ENCODE data around the gene PRKG1. TPM values are rescaled to one million over a fixed set of nuclear protein-coding genes. Genes with fewer than 3 reads are reported as not detected.
A peak's percentile ranks its signal among the peaks of the same experiment; 100 is the strongest.

The PRKG1 gene
- total RNA-seq, 1 donor from 2014 or later, result 0.17 TPM

DNA sequence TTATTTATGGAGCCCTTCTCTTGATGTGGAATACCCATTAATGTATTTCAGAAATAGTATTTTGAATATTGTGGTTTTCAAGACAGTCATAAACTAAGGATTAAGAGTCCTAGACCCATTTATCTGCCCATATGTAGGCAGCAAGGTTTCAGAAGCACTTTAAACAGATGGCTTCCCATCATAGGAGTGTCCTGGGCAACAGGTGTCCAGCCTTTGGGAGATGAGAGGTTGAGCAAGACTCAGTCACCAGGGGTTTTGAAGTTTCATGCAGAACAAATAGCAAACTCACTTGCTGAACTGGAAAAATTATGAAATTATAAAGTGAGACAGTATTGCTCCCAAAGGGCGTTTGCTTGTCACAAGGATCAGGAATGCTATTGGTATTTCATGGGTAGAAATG is 818.0 kb downstream of the PRKG1 start:
- H3K4me3 ChIP-seq (ENCODE audit: low read depth, low read length), result no peak overlapping the region
- no peak for DNase-seq (ENCODE audit: low read depth)
- TF ChIP-seq, protein P1, sequence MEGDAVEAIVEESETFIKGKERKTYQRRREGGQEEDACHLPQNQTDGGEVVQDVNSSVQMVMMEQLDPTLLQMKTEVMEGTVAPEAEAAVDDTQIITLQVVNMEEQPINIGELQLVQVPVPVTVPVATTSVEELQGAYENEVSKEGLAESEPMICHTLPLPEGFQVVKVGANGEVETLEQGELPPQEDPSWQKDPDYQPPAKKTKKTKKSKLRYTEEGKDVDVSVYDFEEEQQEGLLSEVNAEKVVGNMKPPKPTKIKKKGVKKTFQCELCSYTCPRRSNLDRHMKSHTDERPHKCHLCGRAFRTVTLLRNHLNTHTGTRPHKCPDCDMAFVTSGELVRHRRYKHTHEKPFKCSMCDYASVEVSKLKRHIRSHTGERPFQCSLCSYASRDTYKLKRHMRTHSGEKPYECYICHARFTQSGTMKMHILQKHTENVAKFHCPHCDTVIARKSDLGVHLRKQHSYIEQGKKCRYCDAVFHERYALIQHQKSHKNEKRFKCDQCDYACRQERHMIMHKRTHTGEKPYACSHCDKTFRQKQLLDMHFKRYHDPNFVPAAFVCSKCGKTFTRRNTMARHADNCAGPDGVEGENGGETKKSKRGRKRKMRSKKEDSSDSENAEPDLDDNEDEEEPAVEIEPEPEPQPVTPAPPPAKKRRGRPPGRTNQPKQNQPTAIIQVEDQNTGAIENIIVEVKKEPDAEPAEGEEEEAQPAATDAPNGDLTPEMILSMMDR (conservative IDR thresholded peaks at IDR 0.05; ENCODE audit: low read depth, low read length), result no peak

DNA sequence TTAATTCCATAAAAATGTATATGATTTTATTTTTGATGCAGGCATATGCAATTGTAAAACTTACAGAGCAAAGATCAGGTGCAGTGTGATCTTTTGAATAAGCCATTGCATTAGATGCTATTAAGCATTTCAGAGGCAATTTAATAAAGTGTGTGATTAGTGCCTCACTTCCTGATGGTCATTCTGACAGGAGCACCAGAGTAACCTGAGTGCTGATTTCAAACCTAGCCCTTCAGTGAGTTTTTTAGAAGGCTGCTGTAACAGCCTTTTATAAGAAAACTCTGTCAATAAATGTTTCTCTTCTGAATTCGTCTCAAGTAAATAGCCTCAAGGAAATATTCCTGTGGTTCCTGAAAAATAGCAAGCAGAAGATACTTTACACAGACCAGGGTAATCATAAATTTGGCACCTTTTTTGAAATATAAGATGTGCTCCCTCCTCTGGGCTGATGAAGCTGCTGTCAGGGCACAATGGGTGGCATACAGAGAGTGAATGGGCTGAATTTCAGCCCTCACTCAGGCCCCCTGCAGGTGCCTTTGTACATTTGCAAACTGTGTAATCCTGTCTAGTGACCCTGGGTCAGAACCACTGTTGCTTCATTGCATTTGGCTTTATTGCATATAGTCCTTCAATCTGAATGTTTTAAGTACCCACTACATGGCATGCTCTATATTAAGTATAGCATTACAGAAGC is 818.8 kb downstream of the PRKG1 start:
- DNase-seq (ENCODE audit: low read depth), result no peak
- no peak overlapping the region for H3K4me3 ChIP-seq (ENCODE audit: low read depth, low read length)
- TF ChIP-seq, protein P1 (conservative IDR thresholded peaks at IDR 0.05; ENCODE audit: low read depth, low read length), result peak; percentile 41

DNA sequence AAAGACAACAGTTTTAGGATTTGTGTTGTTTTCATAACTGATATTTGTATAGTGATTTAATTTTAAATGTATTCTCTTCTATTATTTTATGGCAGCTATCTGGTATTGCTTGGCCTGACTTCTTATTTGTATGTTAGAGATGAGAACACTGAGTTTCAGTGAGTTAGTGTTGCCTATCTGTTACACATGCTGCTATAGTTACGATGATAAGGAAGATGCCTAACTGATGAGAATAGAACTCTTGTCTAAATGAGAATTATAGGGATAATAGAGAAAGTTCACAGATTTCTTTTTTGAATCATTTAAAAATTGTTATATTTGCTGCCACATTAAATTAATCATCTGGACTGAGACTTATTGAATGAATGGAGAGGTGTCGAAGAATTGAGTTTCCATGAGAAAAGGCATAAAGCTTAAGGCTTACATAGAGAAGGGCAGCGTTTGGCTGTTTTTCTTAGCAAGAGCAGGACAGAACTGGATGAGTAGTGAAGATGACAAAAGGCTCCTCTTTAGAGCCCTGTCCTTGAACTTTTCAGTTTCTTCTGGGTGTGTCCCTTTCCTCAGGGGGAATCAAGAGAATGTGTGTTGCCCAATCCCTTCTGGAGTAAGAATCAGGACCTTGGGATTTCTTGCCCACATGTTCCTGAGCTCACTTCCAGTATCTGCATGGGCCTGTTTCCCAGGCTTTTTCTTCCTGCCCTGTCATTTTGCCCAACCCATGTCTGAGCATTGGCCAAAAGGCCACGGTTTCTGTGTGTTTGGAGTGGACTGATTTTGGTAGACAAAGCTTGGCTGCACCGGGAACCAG is 820.7 kb downstream of the PRKG1 start:
- no peak overlapping the region for H3K4me3 ChIP-seq (ENCODE audit: low read depth, low read length)
- TF ChIP-seq, protein P1 (conservative IDR thresholded peaks at IDR 0.05; ENCODE audit: low read depth, low read length), result no peak
- no peak for DNase-seq (ENCODE audit: low read depth)

DNA sequence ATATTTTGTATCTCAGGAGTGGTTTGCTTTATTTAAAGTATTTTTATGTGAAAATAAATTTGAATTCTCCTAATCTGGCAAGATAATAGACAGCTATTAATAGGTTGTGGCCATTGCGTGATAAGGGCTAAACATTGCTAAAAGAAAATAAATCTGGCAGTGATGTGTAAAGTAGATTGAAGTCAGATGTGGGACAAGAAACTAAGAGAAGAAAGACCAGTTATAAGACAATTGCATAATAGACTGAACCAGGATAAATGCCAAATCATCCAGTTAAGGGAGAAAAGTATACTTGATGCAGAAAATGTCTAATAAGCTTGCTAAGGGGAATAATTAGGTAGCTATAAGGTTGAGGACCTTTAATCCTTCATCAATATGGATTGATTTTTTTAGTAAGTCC is 822.6 kb downstream of the PRKG1 start:
- TF ChIP-seq, protein P1 (conservative IDR thresholded peaks at IDR 0.05; ENCODE audit: low read depth, low read length), result no peak
- DNase-seq (ENCODE audit: low read depth), result no peak
- no peak overlapping the region for H3K4me3 ChIP-seq (ENCODE audit: low read depth, low read length)

DNA sequence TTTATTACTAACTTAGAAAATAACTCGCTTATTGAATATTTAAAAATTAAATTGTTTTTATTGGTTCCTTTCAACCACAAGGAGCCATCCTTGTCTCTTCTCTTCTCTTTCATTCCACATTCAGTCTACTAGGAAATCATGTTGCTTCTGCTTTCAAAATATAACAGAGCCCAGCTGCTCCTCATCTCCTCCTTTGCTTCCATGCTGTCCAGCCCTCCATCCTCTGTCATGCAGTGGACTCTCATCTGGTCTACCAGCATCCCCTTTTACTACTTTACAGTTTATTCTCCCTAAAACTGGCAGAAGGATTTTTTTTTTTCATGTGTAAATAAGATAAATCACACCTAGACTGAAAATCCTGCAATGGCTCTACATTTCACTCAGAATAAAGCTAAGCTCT is 823.3 kb downstream of the PRKG1 start:
- no peak overlapping the region for H3K4me3 ChIP-seq (ENCODE audit: low read depth, low read length)
- TF ChIP-seq, protein P1 (conservative IDR thresholded peaks at IDR 0.05; ENCODE audit: low read depth, low read length), result no peak
- DNase-seq (ENCODE audit: low read depth), result no peak

DNA sequence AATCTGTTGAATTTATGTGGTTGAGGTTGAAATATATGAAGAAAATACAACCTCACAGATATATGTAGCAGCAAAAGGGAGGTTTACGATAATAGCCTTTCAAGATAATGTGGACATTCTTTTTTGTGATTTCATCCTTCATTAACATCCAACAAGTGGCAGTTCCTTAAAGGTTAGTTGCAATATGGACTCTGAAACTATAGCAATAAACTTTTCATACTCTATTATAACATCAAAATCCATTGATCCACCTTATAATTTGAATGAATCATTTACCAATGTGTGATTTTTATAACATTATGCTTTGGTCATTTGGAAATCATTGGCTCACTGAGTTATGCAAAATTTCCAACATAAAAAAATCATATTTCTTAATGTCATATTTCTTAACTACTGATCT is 825.9 kb downstream of the PRKG1 start:
- H3K4me3 ChIP-seq (ENCODE audit: low read depth, low read length), result no peak overlapping the region
- TF ChIP-seq, protein P1 (conservative IDR thresholded peaks at IDR 0.05; ENCODE audit: low read depth, low read length), result no peak
- no peak for DNase-seq (ENCODE audit: low read depth)

All from epithelial cell of proximal tubule (primary cell).